NOMO-1 treated with dmso at 0.1 percent for 144 hours (cell line): ENCODE results near the gene SLC8A3.
"Not testable (repeated sequence)": the region's sequence is repeated elsewhere in the genome, so short reads cannot be mapped to it uniquely, and the experiment has no call there.

Experiments
- DNase-seq: peaks from one replicate; lab custom pipeline; 2025; ENCODE audit not compliant: unreplicated experiment; lab: John Stamatoyannopoulos, UW

SLC8A3 gene, protein sequence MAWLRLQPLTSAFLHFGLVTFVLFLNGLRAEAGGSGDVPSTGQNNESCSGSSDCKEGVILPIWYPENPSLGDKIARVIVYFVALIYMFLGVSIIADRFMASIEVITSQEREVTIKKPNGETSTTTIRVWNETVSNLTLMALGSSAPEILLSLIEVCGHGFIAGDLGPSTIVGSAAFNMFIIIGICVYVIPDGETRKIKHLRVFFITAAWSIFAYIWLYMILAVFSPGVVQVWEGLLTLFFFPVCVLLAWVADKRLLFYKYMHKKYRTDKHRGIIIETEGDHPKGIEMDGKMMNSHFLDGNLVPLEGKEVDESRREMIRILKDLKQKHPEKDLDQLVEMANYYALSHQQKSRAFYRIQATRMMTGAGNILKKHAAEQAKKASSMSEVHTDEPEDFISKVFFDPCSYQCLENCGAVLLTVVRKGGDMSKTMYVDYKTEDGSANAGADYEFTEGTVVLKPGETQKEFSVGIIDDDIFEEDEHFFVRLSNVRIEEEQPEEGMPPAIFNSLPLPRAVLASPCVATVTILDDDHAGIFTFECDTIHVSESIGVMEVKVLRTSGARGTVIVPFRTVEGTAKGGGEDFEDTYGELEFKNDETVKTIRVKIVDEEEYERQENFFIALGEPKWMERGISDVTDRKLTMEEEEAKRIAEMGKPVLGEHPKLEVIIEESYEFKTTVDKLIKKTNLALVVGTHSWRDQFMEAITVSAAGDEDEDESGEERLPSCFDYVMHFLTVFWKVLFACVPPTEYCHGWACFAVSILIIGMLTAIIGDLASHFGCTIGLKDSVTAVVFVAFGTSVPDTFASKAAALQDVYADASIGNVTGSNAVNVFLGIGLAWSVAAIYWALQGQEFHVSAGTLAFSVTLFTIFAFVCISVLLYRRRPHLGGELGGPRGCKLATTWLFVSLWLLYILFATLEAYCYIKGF

DNA sequence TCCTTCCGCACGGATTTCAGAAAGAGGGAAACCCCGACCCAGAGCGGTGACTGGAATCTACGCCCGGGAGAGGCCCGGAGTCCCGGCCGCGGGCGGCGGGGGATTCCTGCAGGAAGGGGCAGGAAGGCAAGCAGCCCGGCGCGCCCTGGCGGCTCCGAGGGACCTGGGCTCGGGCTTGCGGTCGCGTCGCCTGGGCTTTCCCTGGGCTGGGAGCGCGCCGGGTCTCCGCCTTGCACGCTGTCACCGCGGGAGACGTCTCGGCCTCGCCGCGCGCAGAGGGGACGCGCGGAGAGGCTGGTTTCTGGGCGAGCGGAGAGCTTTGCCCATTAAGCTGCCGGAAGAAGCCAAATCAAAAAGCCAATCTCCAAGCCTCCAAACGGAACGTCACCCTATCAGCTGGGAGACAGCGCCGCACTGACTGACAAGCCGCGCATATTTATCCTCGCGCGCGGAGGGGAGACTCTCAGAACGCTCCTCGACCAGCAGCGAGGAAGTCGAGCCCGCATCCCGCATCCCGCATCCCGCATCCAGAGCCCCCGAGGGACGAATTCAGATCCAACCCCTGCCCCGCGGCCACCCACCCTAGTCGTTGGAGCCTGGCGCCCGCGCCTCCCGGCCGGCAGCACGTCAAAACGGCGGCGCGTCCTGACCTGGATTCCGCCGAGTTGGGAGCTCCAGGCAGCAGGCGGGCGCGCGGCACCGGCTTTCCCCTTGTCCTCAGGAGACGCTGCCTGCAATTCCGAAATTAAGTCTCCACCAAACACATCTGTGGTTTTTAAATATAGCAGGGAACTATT is at the start of gene SLC8A3:
Gene SLC8A3 (minus strand): TSS at position 293 of the 797 bp plus-strand sequence. CDS start 20,529 bp downstream, outside the sequence.
- DNase-seq = no peak

DNA sequence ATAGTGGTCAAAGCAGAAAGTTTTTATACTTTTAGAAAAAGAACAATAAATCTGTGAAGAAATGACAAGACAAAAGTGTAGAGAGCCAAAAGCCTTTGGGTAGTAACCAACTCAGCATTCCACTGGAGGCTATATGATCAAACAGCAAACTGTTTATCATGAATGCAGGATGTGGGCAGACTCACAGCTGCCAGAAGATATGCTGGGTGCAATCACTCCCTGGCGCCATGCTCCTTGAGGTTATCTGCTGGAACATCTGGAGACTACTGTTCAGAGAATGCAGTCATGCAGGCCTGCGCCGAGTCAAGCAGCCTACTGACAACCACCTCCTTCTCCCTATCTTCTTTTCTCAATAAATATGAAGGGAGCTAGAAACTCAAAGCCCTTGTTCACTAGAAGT is 49.0 kb upstream of the SLC8A3 start:
- no peak for DNase-seq

DNA sequence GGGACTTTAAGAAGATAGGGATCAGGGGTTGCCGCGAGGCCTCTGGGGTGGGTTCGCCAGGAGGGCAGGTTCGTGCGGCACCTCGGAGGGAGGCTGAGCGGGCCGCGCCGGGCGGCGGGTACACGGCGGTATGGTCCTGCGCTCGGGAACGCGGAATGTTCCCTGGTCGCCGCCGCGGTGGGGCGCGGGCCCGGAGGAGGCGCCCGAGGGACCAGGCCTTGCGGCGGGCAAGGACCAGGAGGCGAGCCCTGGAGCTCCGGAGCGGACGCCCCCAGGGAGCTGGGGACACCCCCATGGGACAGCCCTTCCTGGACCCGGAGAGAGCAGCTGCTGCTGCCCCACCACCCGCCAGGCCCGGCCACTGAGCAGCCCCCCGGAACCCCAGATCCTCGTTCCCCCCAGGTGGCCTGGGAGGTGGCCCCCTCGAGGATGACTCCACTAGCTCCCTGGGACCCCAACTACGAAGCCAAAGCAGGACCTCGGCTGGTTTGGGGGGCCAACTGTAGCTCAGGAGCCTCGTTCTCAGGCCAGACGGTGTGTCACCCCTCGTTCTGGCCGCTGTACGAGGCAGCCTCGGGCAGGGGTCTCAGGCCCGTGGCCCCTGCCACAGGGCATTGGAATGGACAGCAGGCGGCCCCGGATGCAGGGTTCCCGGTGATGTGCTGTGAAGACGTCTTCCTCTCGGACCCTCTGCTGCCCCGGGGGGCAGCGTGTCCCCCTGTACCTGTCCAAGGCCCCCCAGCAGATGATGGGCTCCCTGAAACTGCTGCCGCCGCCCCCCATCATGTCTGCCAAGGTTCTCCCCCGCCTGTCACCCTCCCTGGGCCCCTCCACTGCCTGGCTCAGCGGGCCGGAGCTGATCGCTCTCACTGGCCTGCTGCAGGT is 45.6 kb upstream of the SLC8A3 start:
- no peak for DNase-seq

DNA sequence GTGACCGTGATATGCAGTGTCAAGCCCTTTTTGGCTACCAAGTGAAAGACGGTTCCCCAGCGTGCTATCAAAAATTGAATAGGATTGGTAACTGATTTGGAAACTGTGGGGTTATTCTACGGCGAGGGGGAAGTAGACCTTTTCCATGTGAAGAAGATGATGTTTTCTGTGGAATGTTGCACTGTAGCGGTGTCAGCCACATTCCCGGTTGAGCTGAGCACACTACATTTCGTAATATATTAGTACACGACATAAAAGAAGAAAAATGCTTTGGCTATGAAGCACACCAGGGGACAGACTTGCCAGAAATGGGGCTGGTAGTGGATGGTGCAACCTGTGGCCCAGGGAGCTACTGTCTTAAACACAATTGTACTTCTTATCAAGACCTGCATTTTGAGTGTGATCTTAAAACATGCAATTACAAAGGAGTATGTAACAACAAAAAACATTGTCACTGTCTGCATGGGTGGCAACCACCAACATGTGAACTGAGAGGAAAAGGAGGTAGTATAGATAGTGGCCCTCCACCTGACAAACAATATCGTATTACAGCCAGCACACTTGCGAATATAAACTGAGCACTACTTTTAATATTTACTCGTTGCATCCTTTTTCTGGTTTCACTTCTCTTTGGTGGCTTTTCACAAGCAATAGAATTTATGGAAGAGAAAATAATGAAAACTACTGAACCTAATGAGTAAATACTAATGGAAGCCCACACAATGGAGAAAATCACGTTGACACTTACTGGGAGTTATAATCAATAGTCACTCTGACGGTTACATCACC is 43.2 kb upstream of the SLC8A3 start:
- DNase-seq = not testable (repeated sequence)

DNA sequence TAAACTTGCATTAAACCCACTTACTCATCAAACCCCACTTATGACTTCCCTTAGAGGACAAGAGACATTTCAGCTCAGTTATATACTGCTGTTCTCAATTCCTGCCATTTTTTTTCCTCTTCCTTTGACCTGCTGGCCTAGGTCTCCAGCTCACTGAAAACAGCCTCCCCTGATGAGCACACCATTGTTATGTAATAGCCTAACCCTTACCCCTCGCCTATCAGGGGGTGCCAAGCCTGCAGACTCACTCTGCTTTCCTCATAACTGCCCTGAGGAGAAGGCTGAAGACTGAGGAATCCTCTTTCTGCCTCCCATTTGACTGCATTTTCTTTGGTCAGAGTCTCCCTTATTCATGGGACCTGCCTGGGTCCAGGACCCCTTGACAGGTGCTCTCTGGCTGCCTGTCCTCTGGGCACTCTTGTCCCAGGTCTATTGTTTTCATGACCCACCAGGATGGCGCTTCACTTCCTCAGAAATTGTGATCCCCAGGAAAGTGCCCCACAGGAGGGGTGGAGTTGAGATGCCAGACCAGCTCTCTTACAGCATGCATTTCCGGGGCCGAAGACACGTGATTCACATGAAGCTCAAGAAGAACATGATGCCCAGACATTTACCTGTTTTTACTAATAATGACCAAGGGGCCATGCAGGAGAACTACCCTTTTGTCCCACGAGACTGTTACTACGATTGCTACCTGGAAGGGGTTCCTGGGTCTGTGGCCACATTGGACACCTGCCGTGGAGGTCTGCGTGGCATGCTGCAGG is 41.3 kb upstream of the SLC8A3 start:
- DNase-seq = not testable (repeated sequence)

DNA sequence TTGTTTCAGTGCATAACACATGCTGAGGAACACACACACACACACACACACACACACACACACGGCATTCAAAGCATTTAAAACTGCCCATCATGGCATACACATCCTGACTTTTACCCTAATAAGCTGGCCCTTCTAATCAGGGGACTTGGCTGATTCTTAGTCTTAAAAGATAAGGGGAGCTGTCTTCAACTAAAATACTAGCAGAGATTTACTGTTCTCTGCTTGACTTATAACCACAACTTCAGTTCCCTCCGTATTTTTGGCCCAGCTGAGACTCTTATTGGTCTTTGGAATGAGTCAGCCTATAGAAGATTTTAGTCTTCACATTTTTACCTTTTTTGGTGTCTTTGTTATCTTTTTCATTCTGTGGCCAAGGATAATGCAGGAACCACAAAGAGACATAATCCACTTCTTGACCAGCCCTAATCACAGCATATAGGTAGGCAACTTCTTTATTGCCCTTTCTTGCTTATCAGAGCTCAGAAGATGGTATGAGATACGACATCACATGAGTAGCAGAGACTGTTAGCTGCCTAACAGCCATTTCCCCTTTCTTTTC is 25.1 kb upstream of the SLC8A3 start:
- no peak for DNase-seq

DNA sequence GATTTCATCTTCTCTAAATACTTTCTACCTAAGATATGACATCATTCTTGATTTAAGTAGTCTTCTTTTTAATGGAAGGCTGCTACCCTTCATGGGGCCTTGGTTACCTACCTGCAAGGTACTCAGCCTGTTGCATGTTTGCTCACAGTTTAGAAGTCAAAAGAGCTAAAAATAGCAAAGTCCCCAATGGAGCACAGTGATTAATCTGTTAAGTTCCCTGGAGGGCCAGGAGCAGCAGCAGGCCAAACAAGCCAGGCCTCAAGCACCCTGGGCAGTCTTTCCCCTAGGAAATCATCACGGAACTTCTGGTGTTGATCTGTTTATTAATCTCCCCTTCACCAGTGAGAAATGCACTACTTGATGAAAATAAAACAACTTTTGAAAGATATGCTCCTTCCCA is 24.0 kb upstream of the SLC8A3 start:
- no peak for DNase-seq

DNA sequence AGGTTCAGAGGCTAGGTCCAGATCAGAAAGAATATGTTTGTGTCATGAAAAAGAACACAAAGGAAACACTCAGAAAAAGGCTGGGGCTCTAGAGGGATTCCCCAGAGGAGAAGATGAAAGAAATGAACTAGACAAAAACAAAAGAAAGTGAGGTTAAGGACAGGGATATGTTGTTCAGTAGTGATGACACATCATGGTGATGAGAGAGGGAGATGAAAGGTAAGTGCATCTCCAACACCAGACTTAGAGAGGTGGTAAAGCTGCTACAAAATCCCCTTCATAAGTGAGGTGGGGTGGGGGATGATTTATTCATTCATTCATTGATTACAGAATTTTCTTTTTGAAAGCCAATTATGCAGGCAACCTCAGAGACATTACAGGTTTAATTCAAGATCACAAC is 19.6 kb upstream of the SLC8A3 start:
- no peak for DNase-seq

DNA sequence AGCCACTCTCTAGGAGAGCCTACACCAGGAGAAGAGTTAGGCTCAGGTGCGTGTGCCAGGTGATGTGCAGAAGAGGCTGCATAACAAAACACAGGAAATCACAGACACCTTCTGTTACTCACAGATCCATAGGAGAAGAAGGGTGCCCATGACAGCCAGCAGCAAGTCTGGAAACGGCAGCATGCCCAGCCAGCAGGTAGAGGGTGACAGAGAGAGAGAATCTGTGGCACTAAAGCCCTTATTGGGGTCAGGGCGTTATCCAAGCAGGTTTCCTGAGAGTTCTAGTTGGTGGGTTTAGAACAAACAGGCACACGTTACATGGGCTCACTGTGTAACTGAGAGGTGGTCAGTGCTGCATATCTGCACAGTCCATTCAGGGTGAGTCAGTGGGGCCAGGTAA is 14.9 kb upstream of the SLC8A3 start:
- DNase-seq = no peak

DNA sequence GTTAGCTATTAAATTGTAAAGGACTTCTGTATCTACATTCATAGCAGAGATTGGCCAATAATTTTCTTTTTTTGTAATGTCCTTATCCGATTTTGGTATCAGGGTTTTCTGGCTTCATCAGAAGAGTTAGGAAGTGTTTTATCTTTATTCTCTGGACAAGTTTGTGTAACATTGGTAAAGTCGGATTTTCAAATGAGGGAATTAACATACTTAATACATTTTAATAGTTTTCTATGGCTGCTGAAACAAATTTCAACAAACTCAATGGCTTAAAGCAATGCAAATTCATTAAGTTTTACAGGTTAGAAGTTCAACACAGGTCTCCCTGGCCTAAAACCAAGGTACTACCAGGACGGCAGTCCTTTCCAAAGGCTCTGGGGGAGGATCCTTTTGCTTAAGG is 13.2 kb upstream of the SLC8A3 start:
- DNase-seq = no peak

DNA sequence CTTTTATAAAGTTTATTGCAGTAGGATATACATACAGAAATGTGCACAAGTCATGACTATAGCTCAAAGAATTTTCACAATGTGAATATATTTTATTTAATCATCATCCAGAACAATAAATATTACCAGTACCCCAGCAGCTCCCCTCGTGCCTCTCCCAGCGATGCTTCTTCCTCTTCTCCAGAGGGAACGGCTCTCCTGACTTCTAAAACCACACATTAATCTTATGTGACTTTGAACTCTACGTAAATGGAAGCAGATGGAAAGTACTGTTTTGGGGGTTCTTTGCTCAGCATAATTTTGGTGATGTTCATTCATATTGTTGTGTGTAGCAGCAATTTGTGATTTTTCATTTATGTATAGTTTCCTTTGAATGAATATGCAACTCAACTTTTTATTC is 4.6 kb upstream of the SLC8A3 start:
- DNase-seq = no peak

DNA sequence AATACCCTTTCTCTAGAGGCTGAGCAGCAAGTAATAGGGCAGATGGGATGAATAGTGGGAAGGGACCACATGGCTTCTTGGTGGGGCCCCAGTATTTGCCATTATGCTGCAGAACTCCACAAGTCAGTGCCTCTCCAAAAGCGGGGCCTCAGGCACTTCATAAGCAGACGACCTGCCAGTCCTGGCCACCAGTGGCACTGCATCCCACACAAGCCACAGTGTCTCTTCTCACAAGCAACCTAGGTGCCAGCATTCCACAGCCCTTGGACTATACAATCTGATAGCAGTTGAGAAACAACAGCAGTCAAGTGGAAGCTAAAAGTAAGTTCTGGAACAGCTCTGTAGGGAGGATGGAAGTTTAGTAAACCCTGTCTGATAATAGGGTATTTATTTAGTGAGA is 4.2 kb upstream of the SLC8A3 start:
- DNase-seq = no peak

DNA sequence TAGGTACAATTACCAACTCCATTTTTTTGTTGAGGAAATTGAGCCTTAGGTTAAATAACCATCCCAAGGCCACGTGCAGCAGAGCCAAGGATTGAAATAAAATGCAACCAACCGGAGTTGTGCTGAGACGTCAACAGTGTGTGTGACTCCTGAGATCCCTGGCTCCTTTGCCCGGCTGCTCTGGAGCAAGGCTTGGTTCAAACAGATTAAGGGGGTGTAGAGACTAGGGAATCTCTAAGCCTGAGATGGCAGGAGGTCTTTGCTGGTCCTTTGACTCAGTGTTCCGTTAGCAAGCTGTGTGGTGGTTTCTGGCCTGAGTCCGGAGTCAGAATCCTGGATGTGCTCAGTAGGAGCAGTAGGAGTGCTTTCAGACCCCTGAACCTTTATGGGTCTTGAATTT is 1.4 kb upstream of the SLC8A3 start:
- no peak for DNase-seq

DNA sequence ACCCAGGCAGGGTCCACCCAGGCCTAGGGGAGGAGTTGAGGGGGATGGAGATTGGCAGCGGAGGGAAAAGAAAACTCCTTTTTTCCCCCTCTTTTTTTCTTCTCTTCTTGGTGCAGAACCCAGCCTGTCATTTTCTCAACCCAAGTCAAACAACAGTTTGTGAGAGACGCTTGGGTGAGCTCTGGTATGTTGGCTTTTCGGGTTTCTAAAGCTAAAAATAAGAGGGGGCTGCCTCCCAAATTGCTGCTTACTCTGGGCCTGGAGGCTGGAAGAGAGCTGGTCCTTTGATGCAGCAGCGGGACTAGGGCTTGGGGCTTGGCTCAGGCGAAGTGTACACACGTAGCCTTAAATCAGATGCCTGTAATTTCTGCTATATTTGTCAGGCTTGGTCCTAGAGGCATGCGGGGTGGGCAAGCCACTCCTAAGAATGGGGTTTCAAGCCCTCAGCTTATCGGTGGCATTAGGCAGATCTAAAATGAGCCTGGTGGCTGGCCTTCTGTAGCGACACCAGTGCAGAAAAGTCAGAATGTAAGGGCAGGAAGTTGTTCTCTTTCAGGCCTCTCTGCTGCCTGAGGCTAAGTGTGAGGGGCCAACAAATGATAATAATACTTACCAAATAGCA is 816 bp upstream of the SLC8A3 start:
- no peak for DNase-seq

DNA sequence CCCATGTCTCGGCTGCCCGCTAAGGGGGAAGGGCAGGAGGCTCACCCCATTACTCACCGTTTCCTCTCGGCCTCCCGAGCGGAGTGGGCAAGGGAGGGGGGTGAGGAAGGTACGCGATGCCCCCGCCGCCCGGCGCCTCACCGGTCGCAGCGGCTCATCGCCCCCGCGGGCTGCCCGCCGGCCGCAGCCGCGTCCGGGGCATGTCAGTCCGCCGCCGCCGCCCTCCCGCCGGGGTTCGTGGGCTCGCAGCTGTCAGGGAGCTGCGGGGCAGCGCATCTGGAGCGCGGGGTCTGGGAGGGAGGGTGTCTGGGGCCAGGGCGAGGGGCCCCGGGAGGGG is 461 bp downstream of the SLC8A3 start:
- DNase-seq = no peak

DNA sequence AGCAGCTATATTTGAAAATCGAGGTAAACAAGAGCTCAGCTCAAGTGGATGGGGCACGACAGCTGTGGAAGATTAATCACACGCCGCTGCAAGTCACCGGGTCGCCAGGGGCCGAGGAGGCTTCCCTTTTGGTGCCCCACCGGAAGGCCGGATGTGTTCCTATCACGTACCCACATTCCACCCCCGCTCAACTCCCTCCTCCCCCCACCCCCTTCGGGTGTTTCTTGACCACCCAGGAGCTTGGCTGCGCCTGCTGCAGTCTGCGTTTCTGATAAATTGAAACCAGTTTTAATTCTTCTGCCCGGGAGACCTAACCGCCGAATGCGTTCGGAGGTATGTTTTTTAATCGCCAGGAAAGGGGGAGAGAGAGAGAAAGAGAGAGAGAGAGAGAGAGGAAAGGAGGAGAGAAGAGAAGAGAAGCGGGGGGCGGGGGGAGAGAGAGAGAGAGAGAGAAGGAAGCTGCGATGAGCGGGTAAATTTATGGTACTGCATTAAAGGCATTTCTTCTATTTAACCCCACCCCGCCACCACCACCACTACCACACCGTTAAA is 1.8 kb downstream of the SLC8A3 start:
- no peak for DNase-seq

DNA sequence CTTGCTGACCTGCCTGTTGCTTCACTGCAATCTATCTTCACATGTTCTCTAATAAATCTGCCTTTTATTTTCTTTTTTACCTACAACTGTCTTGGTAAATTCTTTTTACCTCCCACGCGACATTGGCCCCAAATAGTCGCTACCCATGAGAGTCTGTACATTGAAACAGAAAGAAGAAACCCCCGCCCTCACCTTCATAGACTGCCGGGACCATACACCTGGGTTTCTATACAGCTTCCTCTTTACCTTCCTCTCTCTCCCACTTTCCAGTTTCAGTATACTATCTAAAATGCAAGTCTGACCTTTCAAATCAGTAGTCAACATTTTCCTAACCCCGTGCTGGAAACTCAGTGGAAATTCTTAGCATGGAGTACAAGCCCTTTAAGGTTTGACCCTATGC is 4.8 kb downstream of the SLC8A3 start:
- no peak for DNase-seq

DNA sequence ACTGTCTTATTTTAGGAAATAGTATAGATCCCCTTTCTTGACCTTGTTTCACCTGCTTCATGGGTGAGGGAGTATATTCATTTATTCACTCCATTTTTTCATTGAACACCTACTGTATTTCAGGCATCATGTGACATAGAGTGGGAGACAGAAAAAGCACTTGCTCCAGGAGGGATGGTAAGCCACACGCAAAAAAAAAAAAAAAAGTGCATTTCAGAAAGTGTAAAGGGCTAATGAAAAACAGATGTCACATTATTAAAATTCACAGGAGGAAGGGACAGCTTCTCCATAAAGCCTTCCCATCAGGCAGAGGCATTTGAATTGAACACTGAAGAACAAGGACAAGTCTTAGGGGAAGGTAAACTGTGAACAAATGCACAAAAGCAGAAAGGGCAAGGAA is 7.5 kb downstream of the SLC8A3 start:
- DNase-seq = no peak
